Vagina (tissue), 2 donors: ENCODE measurements around the gene PCBP3. TPM values are rescaled to one million over a fixed set of nuclear protein-coding genes. Genes with fewer than 3 reads are reported as not detected.

Source experiments
- DNase-seq, 2 donors: peaks; one replicate each; pipeline ENCODE4 v3.0.0-alpha.2; 2017; ENCODE audit errors: extremely low spot score in 2 of 2
- H3K27ac ChIP-seq: fragments of 200-600 bp; sonication (generic); one replicate; pipeline ENCODE4 v1.5.1; 2019
- H3K27me3 ChIP-seq: fragments of 200-600 bp; sonication (generic); one replicate; pipeline ENCODE4 v1.5.1; 2019
- H3K36me3 ChIP-seq, 2 donors: fragments of 200-600 bp; sonication (generic); one replicate each; pipeline ENCODE4 v1.5.1; 2017 to 2019
- H3K4me1 ChIP-seq: fragments of 200-600 bp; sonication (generic); one replicate; pipeline ENCODE4 v1.5.1; 2019
- H3K4me3 ChIP-seq, 2 donors: fragments of 200-600 bp; sonication (generic); 1 replicate in 1 of 2; 2 replicates in 1 of 2; pipeline ENCODE4 v1.5.1; 2016 to 2019
- H3K9me3 ChIP-seq: fragments of 200-600 bp; sonication (generic); one replicate; pipeline ENCODE4 v1.5.1; 2019
- CTCF ChIP-seq, 3 experiments: fragments of 450-650 bp in 2 of 3; fragments of 200-600 bp in 1 of 3; sonication (generic) in 1 of 3; IDR thresholded peaks; one replicate each; pipeline ENCODE4 v1.5.1; 2017 to 2019; ENCODE audit warnings: antibody characterized with exemption in 3 of 3, mild to moderate bottlenecking in 2 of 3, moderate library complexity in 2 of 3
- POLR2A ChIP-seq, 2 donors: fragments of 450-650 bp; IDR thresholded peaks; one replicate each; pipeline ENCODE4 v1.6.1; 2017; ENCODE audit warnings: antibody characterized with exemption in 2 of 2, mild to moderate bottlenecking in 2 of 2, moderate library complexity in 2 of 2
- POLR2AphosphoS5 ChIP-seq, 2 donors: sonication (generic); formaldehyde crosslinking; IDR thresholded peaks; one replicate each; pipeline ENCODE4 v1.9.0; 2017; ENCODE audit warnings: antibody characterized with exemption in 2 of 2, mild to moderate bottlenecking in 2 of 2, low read depth in 1 of 2; ENCODE audit not compliant: insufficient read depth in 1 of 2
- intact Hi-C: fragments of 100-400 bp; cut with DNase I; formaldehyde crosslinking; loops from one replicate; pipeline ENCODE4 v1.15.1; 2023
- total RNA-seq: library from RNA; depleted of rRNA; stranded (reverse); fragments of >200 nt; gene quantifications from one replicate; pipeline ENCODE4 v1.2.3, GENCODE V29; 2016

PCBP3 gene
- total RNA-seq, 1 donor from 2014 or later, result 4.9 TPM

- TF ChIP-seq CTCF (IDR thresholded peaks at IDR 0.05), result no peak
- TF ChIP-seq POLR2A (IDR thresholded peaks at IDR 0.05), result no peak
- TF ChIP-seq POLR2AphosphoS5 (IDR thresholded peaks at IDR 0.05; ENCODE audit: insufficient read depth in 1 of 2, low read depth in 1 of 2), result no peak
- Histone ChIP-seq H3K9me3 (no peaks in the 10 kb centered on the region), H3K36me3 (no peaks in the 10 kb centered on the region), H3K4me3 (no peak overlapping the region), H3K27me3 (no peaks in the 10 kb centered on the region), H3K4me1 (no peaks in the 10 kb centered on the region), H3K27ac (no peak overlapping the region)
- intact Hi-C loops, result no loop called here
- DNase-seq, result no peak
Measured at GRCh38 chr21:45908536-45909237, 265.2 kb downstream of the PCBP3 start.

GRCh38 chr21:45909238-45909988 is 265.9 kb downstream of the PCBP3 start:
- H3K4me1 ChIP-seq, result no peaks in the 10 kb centered on the region
- TF ChIP-seq POLR2AphosphoS5 (IDR thresholded peaks at IDR 0.05; ENCODE audit: insufficient read depth in 1 of 2, low read depth in 1 of 2), result no peak
- TF ChIP-seq POLR2A (IDR thresholded peaks at IDR 0.05), result no peak
- TF ChIP-seq CTCF (IDR thresholded peaks at IDR 0.05), result no peak
- DNase-seq, result no peak
- no peak overlapping the region for H3K4me3 ChIP-seq
- intact Hi-C loops, result no loop called here
- H3K9me3 ChIP-seq, result no peaks in the 10 kb centered on the region
- no peak overlapping the region for H3K27ac ChIP-seq
- no peaks in the 10 kb centered on the region for H3K27me3 ChIP-seq
- H3K36me3 ChIP-seq, result no peaks in the 10 kb centered on the region

GRCh38 chr21:45910155-45910547 is 266.6 kb downstream of the PCBP3 start:
- TF ChIP-seq POLR2A (IDR thresholded peaks at IDR 0.05) (no peak), POLR2AphosphoS5 (IDR thresholded peaks at IDR 0.05; ENCODE audit: insufficient read depth in 1 of 2, low read depth in 1 of 2) (no peak), CTCF (IDR thresholded peaks at IDR 0.05) (no peak)

GRCh38 chr21:45910548-45911221 is 267.2 kb downstream of the PCBP3 start:
- Histone ChIP-seq H3K9me3 (no peaks in the 10 kb centered on the region), H3K4me3 (no peak overlapping the region), H3K27ac (no peak overlapping the region), H3K4me1 (no peaks in the 10 kb centered on the region), H3K27me3 (no peaks in the 10 kb centered on the region), H3K36me3 (no peaks in the 10 kb centered on the region)
- TF ChIP-seq POLR2AphosphoS5 (IDR thresholded peaks at IDR 0.05; ENCODE audit: insufficient read depth in 1 of 2, low read depth in 1 of 2), result no peak
- TF ChIP-seq CTCF (IDR thresholded peaks at IDR 0.05), result no peak
- no peak for TF ChIP-seq POLR2A (IDR thresholded peaks at IDR 0.05)
- DNase-seq, result no peak
- intact Hi-C loops, result no loop called here

More at GRCh38 chr21:45910155-45910547, 266.6 kb downstream of the PCBP3 start:
- Histone ChIP-seq H3K4me3 (no peak overlapping the region), H3K36me3 (no peaks in the 10 kb centered on the region), H3K4me1 (no peaks in the 10 kb centered on the region), H3K9me3 (no peaks in the 10 kb centered on the region), H3K27me3 (no peaks in the 10 kb centered on the region), H3K27ac (no peak overlapping the region)
- intact Hi-C loops, result no loop called here
- no peak for DNase-seq
